Measurements from ENCODE around the gene KDELR3.

- TF ChIP-seq POLR2A (IDR thresholded peaks at IDR 0.05; ENCODE audit: low read depth, low read length) (no peak), MYC (IDR thresholded peaks at IDR 0.05; ENCODE audit: low read depth, low read length) (no peak)
These were observed 21.2 kb downstream of the KDELR3 start for GRCh38 chr22:38489142-38489541.

Measured in endothelial cell of umbilical vein (primary cell).